ENCODE data around the gene ADIRF.
"Not testable (repeated sequence)": the region's sequence is repeated elsewhere in the genome, so short reads cannot be mapped to it uniquely, and the experiment has no call there.

ADIRF gene

DNA sequence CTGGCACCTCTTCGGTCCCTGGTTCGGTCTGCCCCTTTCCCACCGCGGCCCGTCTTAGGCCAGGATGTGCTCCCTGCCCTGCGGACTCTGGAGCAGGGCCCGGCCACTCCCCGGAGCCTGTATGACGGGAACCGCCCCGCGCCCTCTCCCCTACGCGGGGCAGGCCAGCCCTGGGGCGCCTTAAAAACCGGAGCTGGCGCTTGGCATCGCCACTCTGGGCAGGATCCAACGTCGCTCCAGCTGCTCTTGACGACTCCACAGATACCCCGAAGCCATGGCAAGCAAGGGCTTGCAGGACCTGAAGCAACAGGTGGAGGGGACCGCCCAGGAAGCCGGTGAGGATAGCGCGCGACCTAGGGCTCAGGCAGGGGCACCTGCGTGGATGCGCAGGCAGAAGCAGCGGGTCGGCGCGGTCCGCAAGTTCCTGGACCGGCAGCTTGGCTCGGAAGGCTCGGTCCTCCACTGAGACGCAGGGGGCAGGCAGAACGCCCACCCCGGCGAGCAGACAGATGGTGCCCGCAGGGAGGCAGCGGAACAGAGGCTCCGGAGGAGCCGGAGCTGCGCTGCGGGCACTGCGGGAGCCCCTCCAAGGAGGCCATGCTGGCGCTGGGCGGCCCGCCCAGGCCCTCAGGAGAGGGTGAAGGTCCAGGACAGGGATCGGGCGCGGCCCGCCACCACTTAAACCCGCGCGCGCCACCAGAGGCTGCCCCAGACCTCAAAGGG is at the start of gene ADIRF:
Gene ADIRF, plus strand, starts transcription at position 212 of the 723 bp plus-strand sequence. Its CDS starts 63 bp downstream, at position 275.
- H3K4me3 ChIP-seq (ENCODE audit: low read length), result peak within 1 kb of the TSS; percentile 56
- TF ChIP-seq, protein P1, sequence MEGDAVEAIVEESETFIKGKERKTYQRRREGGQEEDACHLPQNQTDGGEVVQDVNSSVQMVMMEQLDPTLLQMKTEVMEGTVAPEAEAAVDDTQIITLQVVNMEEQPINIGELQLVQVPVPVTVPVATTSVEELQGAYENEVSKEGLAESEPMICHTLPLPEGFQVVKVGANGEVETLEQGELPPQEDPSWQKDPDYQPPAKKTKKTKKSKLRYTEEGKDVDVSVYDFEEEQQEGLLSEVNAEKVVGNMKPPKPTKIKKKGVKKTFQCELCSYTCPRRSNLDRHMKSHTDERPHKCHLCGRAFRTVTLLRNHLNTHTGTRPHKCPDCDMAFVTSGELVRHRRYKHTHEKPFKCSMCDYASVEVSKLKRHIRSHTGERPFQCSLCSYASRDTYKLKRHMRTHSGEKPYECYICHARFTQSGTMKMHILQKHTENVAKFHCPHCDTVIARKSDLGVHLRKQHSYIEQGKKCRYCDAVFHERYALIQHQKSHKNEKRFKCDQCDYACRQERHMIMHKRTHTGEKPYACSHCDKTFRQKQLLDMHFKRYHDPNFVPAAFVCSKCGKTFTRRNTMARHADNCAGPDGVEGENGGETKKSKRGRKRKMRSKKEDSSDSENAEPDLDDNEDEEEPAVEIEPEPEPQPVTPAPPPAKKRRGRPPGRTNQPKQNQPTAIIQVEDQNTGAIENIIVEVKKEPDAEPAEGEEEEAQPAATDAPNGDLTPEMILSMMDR (IDR thresholded peaks at IDR 0.05; ENCODE audit: insufficient read depth, low read depth, low read length, missing control alignments), result no peak
- DNase-seq (ENCODE audit: low read depth), result peak; percentile 89

GRCh38 chr10:86922553-86922961 is 45.7 kb upstream of the ADIRF start:
- no peak for DNase-seq (ENCODE audit: low read depth)
- H3K4me3 ChIP-seq (ENCODE audit: low read length), result no peak overlapping the region
- TF ChIP-seq, protein P1 (IDR thresholded peaks at IDR 0.05; ENCODE audit: insufficient read depth, low read depth, low read length, missing control alignments), result no peak

GRCh38 chr10:86929468-86930380 is 38.6 kb upstream of the ADIRF start:
- DNase-seq (ENCODE audit: low read depth), result no peak
- H3K4me3 ChIP-seq (ENCODE audit: low read length), result no peak overlapping the region
- TF ChIP-seq, protein P1 (IDR thresholded peaks at IDR 0.05; ENCODE audit: insufficient read depth, low read depth, low read length, missing control alignments), result no peak

- no peak overlapping the region for H3K4me3 ChIP-seq (ENCODE audit: low read length)
- DNase-seq (ENCODE audit: low read depth), result peak; percentile 79
- TF ChIP-seq, protein P1 (IDR thresholded peaks at IDR 0.05; ENCODE audit: insufficient read depth, low read depth, low read length, missing control alignments), result no peak
Measured at GRCh38 chr10:86931872-86932271, 36.4 kb upstream of the ADIRF start.

GRCh38 chr10:86932674-86933073 is 35.6 kb upstream of the ADIRF start:
- H3K4me3 ChIP-seq (ENCODE audit: low read length), result no peak overlapping the region
- no peak for DNase-seq (ENCODE audit: low read depth)
- TF ChIP-seq, protein P1 (IDR thresholded peaks at IDR 0.05; ENCODE audit: insufficient read depth, low read depth, low read length, missing control alignments), result no peak

GRCh38 chr10:86934162-86934711 is 34.0 kb upstream of the ADIRF start:
- not testable (repeated sequence) for H3K4me3 ChIP-seq (ENCODE audit: low read length); DNase-seq (ENCODE audit: low read depth)

Measured in epithelial cell of esophagus (primary cell).